Thoracic aorta (tissue), 2 donors: ENCODE results near the gene TNKS1BP1. TPM values are rescaled to one million over a fixed set of nuclear protein-coding genes. Genes with fewer than 3 reads are reported as not detected.
"Not testable (repeated sequence)": the region's sequence is repeated elsewhere in the genome, so short reads cannot be mapped to it uniquely, and the experiment has no call there.

ENCODE experiments used
- ATAC-seq: fragments of 150-250 bp; one replicate; pipeline ENCODE4 v1.8.0; 2017; ENCODE audit warnings: low read depth; ENCODE audit not compliant: insufficient number of reproducible peaks, low FRiP score
- DNase-seq: peaks from one replicate; pipeline ENCODE4 v3.0.0-alpha.2; 2020; ENCODE audit warnings: low spot score
- H3K27ac ChIP-seq, 2 donors: fragments of 200-600 bp; sonication (generic); 1 replicate in 1 of 2; 2 replicates in 1 of 2; pipeline ENCODE4 v1.5.1; 2016; ENCODE audit warnings: mild to moderate bottlenecking in 2 of 2, moderate library complexity in 2 of 2
- H3K27me3 ChIP-seq: fragments of 200-600 bp; sonication (generic); replicated peaks from 2 replicates; pipeline ENCODE4 v1.6.0; 2016; ENCODE audit warnings: mild to moderate bottlenecking; ENCODE audit not compliant: insufficient read depth
- H3K36me3 ChIP-seq: fragments of 200-600 bp; sonication (generic); one replicate; pipeline ENCODE4 v1.5.1; 2016
- H3K4me1 ChIP-seq, 2 donors: fragments of 200-600 bp; sonication (generic); 1 replicate in 1 of 2; 2 replicates in 1 of 2; pipeline versions ENCODE4 v1.5.1 to v1.6.0; 2016; ENCODE audit warnings: low read depth in 2 of 2, mild to moderate bottlenecking in 1 of 2; ENCODE audit not compliant: control insufficient read depth in 1 of 2
- H3K4me3 ChIP-seq: fragments of 200-600 bp; sonication (generic); 2 replicates; pipeline ENCODE4 v1.5.1; 2016; ENCODE audit warnings: mild to moderate bottlenecking
- H3K9me3 ChIP-seq: fragments of 200-600 bp; sonication (generic); 2 replicates; pipeline ENCODE4 v1.5.1; 2016
- CTCF ChIP-seq: fragments of 200-600 bp; sonication (generic); IDR thresholded peaks from one replicate; pipeline ENCODE4 v1.5.1; 2019; ENCODE audit warnings: antibody characterized with exemption
- total RNA-seq, 2 donors: library from RNA; depleted of rRNA; stranded (reverse); fragments of >200 nt; gene quantifications; one replicate each; pipeline versions ENCODE4 v1.1.0 to v1.2.3, GENCODE V29; 2016

TNKS1BP1 gene
- total RNA-seq, 2 donors from 2014 or later = 105 to 153 TPM

GRCh38 chr11:57341250-57341808 lies 16.6 kb upstream of the TNKS1BP1 start:
- DNase-seq = no peak
- H3K9me3 ChIP-seq = no peaks in the 10 kb centered on the region
- no peak for TF ChIP-seq CTCF
- H3K27me3 ChIP-seq = no peaks in the 10 kb centered on the region
- no peak overlapping the region for H3K27ac ChIP-seq
- H3K4me3 ChIP-seq = no peak overlapping the region
- H3K4me1 ChIP-seq = peaks cover 2% of the 10 kb centered on the region in 2 donors
- H3K36me3 ChIP-seq = no peaks in the 10 kb centered on the region
- no peak for ATAC-seq

- ATAC-seq (no peak), DNase-seq (no peak)
- Histone ChIP-seq H3K4me1 (peaks cover 4 to 7% of the 10 kb centered on the region in 2 donors), H3K4me3 (no peak overlapping the region), H3K27ac (no peak overlapping the region), H3K36me3 (no peaks in the 10 kb centered on the region), H3K27me3 (no peaks in the 10 kb centered on the region), H3K9me3 (no peaks in the 10 kb centered on the region)
- TF ChIP-seq CTCF = no peak
These were observed 15.4 kb upstream of the TNKS1BP1 start for GRCh38 chr11:57340039-57340615.

DNA sequence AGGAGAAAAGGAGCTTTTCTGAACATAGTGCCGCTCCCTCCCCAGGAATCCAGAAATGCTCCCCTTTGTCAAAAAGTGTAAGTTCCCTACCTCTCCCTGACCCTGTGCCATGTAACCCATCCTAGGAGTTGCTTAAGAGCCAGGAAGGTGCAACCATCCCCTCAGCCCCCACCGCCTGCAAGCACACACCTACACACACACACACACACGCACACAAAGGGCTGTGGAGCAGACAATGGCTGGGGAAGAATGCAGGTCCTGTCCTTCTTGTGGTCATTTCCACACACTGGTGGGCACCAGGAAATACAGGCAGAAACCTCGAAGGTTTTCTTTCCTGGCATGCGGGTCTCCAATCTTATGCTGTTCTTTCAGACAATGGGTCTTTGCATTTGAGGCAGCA lies 14.6 kb upstream of the TNKS1BP1 start:
- no peaks in the 10 kb centered on the region for H3K9me3 ChIP-seq
- H3K27me3 ChIP-seq = no peaks in the 10 kb centered on the region
- no peak for DNase-seq
- ATAC-seq = no peak
- no peak for TF ChIP-seq CTCF
- H3K4me3 ChIP-seq = no peak overlapping the region
- no peak overlapping the region for H3K27ac ChIP-seq
- H3K36me3 ChIP-seq = no peaks in the 10 kb centered on the region
- H3K4me1 ChIP-seq = peaks cover 12 to 14% of the 10 kb centered on the region in 2 donors

- ATAC-seq = no peak
- Histone ChIP-seq H3K4me1 (peaks cover 12 to 19% of the 10 kb centered on the region in 2 donors), H3K4me3 (no peak within 1 kb of the TSS), H3K27ac (no peak within 1 kb of the TSS), H3K27me3 (no peaks in the 10 kb centered on the region), H3K36me3 (no peaks in the 10 kb centered on the region), H3K9me3 (no peaks in the 10 kb centered on the region)
- TF ChIP-seq CTCF = no peak
- no peak for DNase-seq
These were observed 13.4 kb upstream of the TNKS1BP1 start, which contains the start of gene P2RX3 for GRCh38 chr11:57338142-57338541. Gene P2RX3, plus strand, starts transcription at chr11:57338352. Its CDS starts 199 bp downstream, at chr11:57338551.

GRCh38 chr11:57336856-57337255 lies 12.1 kb upstream of the TNKS1BP1 start:
- peak overlapping the region; percentile 92 for H3K4me3 ChIP-seq
- H3K36me3 ChIP-seq = peaks cover 12% of the 10 kb centered on the region
- H3K27ac ChIP-seq, H3K27me3 ChIP-seq, H3K9me3 ChIP-seq, ATAC-seq, DNase-seq: not testable (repeated sequence)
- H3K4me1 ChIP-seq = peaks cover 12 to 19% of the 10 kb centered on the region in 2 donors
